PC-3 (cell line): ENCODE measurements around the gene HPF1.

Source experiments
- EZH2 ChIP-seq: fragments of 300-600 bp; sonication (generic); IDR thresholded peaks from one replicate; pipeline ENCODE4 v1.6.1; 2017; ENCODE audit warnings: antibody characterized with exemption, mild to moderate bottlenecking, low read length; ENCODE audit not compliant: unreplicated experiment
- TF ChIP-seq, protein P1 (sequence below): fragments of 300-600 bp; sonication (generic); conservative IDR thresholded peaks from 2 replicates; pipeline ENCODE4 v1.5.1; 2017; ENCODE audit warnings: antibody characterized with exemption, low read depth, mild to moderate bottlenecking, low read length

DNA sequence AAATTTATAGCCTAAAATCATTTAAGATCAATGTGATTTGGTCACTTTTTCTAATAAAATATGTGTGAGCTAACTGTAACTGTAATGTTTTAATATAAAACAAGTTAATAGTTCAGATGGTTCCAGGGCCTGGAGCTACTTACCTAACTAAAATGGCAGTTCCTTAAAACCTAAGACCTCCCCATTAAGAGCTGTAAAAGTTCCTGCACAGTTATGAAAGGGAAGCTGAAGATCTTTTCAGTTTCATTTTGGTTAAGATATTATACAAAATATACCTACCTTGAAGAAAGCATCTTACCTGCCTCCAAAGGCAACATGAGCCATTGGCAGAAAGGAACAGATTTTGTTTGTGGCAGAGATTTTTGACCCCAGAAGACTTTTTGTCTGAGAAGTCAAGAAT, 30.1 kb downstream of the HPF1 start:
- TF ChIP-seq, protein P1, sequence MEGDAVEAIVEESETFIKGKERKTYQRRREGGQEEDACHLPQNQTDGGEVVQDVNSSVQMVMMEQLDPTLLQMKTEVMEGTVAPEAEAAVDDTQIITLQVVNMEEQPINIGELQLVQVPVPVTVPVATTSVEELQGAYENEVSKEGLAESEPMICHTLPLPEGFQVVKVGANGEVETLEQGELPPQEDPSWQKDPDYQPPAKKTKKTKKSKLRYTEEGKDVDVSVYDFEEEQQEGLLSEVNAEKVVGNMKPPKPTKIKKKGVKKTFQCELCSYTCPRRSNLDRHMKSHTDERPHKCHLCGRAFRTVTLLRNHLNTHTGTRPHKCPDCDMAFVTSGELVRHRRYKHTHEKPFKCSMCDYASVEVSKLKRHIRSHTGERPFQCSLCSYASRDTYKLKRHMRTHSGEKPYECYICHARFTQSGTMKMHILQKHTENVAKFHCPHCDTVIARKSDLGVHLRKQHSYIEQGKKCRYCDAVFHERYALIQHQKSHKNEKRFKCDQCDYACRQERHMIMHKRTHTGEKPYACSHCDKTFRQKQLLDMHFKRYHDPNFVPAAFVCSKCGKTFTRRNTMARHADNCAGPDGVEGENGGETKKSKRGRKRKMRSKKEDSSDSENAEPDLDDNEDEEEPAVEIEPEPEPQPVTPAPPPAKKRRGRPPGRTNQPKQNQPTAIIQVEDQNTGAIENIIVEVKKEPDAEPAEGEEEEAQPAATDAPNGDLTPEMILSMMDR = no peak
- no peak for TF ChIP-seq EZH2
